Panc1 (cell line): ENCODE results near the gene LSMEM2.

Experiments
- POLR2AphosphoS5 ChIP-seq: IDR thresholded peaks from 2 replicates; pipeline ENCODE4 v1.6.1; 2012; ENCODE audit warnings: mild to moderate bottlenecking, low read depth, low read length, moderate library complexity
- TF ChIP-seq, protein P1 (sequence below): fragments of 450-650 bp; IDR thresholded peaks from 2 replicates; pipeline ENCODE4 v1.5.1; 2017; ENCODE audit warnings: mild to moderate bottlenecking
- TF ChIP-seq, protein P2 (sequence below), 2 experiments: IDR thresholded peaks; 2 replicates each; pipeline ENCODE4 v1.6.1; 2011 to 2012; ENCODE audit warnings: low read depth in 2 of 2, control low read depth in 1 of 2, low read length in 1 of 2, mild to moderate bottlenecking in 1 of 2, moderate library complexity in 1 of 2; ENCODE audit not compliant: insufficient read depth in 1 of 2

DNA sequence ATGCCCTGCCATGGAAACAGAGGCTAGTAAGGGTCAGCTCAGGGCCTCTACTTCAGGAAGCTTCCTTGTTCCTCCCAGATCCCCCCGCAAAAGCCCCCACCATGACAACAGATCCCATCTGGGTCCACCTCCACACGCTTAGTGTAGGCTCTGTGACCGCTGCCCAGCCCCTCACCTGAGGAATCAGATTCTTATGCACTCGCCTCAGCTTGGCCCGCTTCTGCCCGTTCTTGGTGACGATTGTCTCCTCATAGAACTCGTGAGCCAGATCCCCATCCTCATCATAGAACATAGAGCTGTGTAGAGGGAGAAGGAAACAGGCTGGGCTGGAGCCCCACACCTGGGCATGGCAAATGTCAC is 47.3 kb downstream of the LSMEM2 start:
- TF ChIP-seq, protein P1, sequence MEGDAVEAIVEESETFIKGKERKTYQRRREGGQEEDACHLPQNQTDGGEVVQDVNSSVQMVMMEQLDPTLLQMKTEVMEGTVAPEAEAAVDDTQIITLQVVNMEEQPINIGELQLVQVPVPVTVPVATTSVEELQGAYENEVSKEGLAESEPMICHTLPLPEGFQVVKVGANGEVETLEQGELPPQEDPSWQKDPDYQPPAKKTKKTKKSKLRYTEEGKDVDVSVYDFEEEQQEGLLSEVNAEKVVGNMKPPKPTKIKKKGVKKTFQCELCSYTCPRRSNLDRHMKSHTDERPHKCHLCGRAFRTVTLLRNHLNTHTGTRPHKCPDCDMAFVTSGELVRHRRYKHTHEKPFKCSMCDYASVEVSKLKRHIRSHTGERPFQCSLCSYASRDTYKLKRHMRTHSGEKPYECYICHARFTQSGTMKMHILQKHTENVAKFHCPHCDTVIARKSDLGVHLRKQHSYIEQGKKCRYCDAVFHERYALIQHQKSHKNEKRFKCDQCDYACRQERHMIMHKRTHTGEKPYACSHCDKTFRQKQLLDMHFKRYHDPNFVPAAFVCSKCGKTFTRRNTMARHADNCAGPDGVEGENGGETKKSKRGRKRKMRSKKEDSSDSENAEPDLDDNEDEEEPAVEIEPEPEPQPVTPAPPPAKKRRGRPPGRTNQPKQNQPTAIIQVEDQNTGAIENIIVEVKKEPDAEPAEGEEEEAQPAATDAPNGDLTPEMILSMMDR = no peak
- TF ChIP-seq, protein P2, sequence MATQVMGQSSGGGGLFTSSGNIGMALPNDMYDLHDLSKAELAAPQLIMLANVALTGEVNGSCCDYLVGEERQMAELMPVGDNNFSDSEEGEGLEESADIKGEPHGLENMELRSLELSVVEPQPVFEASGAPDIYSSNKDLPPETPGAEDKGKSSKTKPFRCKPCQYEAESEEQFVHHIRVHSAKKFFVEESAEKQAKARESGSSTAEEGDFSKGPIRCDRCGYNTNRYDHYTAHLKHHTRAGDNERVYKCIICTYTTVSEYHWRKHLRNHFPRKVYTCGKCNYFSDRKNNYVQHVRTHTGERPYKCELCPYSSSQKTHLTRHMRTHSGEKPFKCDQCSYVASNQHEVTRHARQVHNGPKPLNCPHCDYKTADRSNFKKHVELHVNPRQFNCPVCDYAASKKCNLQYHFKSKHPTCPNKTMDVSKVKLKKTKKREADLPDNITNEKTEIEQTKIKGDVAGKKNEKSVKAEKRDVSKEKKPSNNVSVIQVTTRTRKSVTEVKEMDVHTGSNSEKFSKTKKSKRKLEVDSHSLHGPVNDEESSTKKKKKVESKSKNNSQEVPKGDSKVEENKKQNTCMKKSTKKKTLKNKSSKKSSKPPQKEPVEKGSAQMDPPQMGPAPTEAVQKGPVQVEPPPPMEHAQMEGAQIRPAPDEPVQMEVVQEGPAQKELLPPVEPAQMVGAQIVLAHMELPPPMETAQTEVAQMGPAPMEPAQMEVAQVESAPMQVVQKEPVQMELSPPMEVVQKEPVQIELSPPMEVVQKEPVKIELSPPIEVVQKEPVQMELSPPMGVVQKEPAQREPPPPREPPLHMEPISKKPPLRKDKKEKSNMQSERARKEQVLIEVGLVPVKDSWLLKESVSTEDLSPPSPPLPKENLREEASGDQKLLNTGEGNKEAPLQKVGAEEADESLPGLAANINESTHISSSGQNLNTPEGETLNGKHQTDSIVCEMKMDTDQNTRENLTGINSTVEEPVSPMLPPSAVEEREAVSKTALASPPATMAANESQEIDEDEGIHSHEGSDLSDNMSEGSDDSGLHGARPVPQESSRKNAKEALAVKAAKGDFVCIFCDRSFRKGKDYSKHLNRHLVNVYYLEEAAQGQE (IDR thresholded peaks at IDR 0.05; ENCODE audit: insufficient read depth in 1 of 2, low read depth in 2 of 2, low read length in 1 of 2) = no peak
- TF ChIP-seq POLR2AphosphoS5 = no peak
